HepG2 (cell line): ENCODE results near the gene ADGRB3.
"Not testable (repeated sequence)": the region's sequence is repeated elsewhere in the genome, so short reads cannot be mapped to it uniquely, and the experiment has no call there.

ENCODE experiments used
- FOXM1 ChIP-seq: sonication (generic); formaldehyde crosslinking; IDR thresholded peaks from 2 replicates; pipeline ENCODE4 v1.5.0; 2020; ENCODE audit warnings: missing genetic modification reagents
- NFIB ChIP-seq: sonication (generic); formaldehyde crosslinking; IDR thresholded peaks from 2 replicates; pipeline ENCODE4 v1.9.0; 2021; ENCODE audit warnings: missing genetic modification reagents, mild to moderate bottlenecking, borderline replicate concordance
- RAD21 ChIP-seq: fragments of 450-650 bp; formaldehyde crosslinking; IDR thresholded peaks from 2 replicates; pipeline ENCODE4 v1.5.0; 2020; ENCODE audit warnings: mild to moderate bottlenecking
- SALL1 ChIP-seq: sonication (generic); formaldehyde crosslinking; IDR thresholded peaks from 2 replicates; pipeline ENCODE4 v1.8.0; 2022; ENCODE audit warnings: mild to moderate bottlenecking, missing genetic modification reagents
- ZNF343 ChIP-seq: sonication (generic); formaldehyde crosslinking; IDR thresholded peaks from 2 replicates; pipeline ENCODE4 v1.4.0; 2020; ENCODE audit warnings: mild to moderate bottlenecking, missing genetic modification reagents

DNA sequence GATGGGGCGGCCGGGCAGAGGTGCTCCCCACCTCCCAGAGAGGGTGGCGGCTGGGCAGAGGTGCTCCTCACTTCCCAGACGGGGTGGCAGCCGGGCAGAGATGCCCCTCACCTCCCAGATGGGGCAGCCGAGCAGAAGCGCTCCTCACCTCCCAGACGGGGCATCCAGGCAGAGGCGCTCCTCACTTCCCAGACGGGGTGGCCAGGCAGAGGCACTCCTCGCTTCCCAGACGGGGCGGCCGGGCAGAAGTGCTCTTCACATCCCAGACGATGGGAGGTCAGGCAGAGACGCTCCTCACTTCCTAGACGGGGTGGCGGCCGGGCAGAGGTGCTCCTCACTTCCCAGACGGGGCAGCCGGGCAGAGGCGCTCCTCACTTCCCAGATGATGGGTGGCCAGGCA is 798.0 kb downstream of the ADGRB3 start:
- not testable (repeated sequence) for TF ChIP-seq RAD21, SALL1, ZNF343, NFIB, FOXM1 (CRISPR knock-in tag)
